HG03439 (cell line): ENCODE results near the gene TAC4.

Experiments used
- ATAC-seq: cut with Tn5 transposase; IDR thresholded peaks from one replicate; pipeline ENCODE4 v1.9.1; 2021; ENCODE audit warnings: mild to moderate bottlenecking, moderate library complexity; ENCODE audit not compliant: unreplicated experiment

Gene TAC4

DNA sequence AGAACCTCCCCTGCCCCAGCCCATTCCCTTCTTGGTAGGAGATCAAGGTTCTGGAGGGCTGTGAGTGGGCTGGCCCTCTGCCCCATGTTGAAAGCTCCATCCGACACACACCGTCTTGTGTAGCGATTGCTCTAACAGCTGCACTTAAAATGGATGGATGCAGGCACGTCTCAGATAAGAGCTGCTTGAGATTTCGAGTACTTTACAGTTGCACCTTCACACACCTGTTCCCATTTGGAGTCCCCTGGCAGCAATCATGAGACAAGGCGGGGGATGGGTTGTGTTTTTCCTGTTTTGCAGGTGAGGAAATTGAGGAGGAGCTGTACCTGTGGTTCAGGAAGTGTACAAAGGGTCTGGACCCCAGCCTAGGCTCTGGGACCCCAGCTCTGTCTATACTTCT, 25.6 kb upstream of the TAC4 start:
- ATAC-seq = no peak

DNA sequence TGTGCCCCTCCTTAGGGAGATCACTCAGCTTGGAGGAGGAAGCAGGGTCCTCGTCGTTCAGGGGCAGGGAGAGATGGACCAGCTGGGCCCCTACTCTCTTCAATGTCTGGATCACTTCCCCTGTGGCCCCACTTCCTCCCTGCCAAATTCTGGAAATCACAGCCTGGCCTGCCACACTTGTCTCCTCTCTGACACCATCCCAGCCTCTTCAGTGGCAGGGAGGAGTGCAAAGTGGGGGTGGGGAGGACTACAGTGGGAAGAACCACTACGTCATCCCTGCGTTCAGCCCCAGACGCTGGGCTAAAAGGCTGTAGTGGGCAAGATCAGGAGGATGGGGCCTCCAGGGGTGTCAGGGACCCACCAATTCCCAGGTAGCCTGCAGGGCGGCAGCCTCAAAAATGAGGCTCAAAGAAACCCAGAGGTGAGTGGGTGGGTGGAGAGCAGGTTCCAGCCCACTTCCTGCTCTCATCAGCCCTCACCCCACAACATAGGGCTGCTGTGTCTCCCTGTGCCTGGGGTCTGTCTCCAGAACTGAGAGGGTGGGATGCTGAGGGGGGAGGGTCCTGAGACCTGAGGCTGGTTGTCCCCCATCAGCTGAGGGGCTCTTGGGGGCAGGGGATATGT, 25.0 kb upstream of the TAC4 start:
- ATAC-seq = no peak

DNA sequence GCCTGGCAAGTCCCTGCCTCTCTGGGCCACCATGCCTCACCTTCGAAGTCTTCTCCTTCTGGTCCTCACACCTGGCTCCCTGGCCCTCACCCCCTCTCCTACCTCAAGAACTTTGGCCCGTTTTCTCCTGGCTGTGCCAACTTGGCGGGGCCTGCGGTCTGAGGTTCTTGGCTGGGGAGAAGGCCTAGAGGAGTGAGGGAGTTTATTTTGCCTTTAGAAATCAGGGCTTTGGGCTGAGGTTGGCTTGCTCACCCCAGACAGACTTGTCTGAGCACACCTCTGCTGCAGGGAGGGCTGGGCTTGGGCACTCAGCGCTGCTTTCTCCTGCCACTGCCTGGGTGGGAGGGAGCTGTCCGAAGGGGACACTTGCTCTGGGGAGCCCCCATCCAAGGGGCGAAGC, 23.3 kb upstream of the TAC4 start:
- no peak for ATAC-seq

DNA sequence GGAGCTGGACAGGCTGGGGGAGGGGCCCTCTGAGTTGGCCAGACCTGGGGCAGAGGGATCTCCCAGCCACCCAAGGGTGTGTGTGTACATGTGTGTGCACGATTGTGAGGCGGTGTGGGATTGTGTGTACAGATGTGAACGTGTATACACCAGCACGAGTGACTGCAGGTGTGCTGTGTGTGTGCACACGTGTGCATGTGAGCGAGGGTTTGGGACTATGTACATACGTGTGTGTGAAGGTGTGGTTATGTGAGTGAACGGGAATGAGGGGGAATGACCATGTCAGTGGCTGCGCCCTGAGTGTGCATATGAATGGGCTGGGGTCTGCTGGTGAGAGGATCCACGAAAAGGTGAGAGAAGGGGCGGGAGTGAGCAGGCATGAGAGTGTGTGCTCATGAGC, 22.4 kb upstream of the TAC4 start:
- no peak for ATAC-seq

DNA sequence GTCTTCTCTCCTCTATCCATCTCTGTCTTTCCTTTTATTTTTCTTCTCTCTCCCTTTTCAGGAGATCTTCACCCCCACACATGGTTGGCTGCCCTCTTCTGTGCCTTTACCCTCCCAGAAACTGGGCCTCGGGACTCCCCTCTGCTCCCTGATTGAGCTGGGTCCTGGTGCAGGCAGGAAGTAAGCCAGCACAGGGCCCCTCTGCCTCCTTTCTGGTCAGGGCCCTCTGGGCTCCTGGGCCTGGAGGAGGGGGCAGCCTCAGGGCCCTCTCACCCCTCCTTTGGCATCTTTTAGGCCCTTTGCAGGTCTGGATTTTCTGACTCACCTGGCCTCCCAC, 21.1 kb upstream of the TAC4 start:
- ATAC-seq = no peak

DNA sequence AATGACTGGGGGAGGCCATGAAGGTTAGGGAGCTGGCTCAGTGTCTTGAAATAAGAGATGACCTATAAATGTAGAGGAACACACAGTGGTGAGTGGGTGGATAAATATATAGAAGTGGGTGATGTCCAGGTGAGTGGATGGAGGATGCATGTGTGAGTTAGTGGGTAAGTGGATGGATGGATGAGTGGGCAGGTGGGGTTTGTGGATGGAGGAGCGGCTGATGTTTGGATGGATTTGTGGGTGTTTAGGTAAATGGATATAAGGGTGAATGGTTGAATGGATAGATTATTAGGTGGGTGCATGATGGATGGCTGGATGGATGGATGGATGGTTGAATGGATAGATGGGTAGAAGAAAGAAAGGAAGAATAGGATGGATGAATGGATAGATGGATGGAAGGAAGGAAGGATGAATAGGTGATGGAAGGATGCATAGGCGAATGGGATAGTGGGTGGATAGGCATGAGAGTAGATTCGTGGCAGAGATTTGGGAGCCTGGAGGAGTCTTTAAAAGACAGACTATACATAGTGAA, 19.1 kb upstream of the TAC4 start:
- ATAC-seq = no peak

DNA sequence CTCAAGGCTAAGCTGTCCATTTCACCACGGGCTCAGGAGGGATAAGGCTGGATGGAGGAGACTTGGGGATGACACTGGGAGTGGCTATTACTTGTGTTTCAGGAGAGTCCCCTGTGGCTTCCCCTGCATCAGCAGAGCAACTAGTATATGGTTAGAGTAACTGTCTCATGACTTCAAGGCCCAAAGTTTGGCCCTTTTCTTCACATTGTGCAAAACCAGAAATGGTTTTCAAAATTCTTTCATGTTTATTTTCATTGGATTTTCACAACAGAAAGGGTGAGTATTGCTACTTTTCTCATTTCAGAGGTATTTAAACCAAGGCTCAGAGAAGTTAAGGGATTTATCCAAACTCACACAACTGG, 18.1 kb upstream of the TAC4 start:
- no peak for ATAC-seq

DNA sequence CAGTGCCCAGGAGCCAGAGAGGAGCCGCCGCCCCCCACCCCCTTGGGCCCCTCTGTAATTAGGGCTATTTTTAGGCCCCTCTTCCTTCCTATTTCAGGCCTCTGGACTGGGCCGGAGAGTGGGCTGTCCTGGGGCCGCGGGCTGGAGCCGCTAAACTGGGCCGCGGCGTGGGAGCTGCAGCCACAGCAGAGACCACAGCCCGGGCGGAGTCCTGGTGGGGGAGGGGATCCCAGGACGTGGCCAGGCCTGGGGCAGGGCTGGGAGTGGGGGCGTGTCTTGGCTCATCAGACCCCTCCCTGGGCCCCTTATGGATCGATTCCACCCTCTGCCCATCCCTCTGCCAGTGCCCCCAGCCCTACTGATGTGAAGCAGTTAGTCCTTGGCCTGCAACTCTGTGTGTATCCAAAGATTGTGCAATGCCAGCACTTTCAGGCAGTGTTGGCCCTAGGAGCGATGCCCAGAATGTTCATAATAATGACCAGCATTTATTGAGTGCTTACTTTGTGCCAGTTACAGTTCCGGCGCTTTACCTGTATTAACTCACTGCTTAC, 15.0 kb upstream of the TAC4 start:
- no peak for ATAC-seq

DNA sequence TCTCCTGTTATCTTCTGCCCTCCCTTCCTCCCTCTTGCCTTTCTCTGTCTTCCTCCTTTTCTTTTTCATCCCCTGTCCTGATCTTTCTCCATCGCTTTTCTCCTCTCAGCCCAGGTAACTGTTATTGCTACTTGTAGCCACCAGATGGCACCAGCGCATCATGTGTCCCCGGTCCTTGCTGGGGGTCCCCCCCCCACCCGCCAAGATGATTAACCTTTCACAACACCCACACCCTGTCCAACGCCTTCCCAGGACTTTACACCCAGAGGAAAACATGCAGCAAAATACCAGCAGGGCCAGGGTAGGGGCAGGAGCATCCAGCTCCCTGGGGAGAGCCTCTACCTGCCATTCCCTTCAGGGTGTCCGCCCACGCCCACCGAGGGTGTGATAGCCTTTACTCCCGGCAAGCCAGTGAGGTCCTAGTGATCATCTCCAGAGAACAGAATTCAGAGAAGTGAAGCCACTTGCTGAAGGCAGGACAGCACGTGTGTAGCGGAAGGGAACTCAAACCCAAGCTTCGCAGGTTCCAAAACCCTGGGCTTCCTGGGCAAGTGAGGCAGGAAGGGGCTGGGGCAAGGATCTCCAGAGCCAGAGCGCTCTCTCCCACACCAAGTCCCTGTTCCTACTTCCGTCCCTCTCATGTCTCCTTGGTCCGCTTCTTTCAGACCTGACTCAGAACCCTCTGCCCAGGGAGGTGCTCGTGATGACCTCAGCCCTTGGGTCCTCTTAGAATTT, 13.4 kb upstream of the TAC4 start:
- ATAC-seq = no peak

DNA sequence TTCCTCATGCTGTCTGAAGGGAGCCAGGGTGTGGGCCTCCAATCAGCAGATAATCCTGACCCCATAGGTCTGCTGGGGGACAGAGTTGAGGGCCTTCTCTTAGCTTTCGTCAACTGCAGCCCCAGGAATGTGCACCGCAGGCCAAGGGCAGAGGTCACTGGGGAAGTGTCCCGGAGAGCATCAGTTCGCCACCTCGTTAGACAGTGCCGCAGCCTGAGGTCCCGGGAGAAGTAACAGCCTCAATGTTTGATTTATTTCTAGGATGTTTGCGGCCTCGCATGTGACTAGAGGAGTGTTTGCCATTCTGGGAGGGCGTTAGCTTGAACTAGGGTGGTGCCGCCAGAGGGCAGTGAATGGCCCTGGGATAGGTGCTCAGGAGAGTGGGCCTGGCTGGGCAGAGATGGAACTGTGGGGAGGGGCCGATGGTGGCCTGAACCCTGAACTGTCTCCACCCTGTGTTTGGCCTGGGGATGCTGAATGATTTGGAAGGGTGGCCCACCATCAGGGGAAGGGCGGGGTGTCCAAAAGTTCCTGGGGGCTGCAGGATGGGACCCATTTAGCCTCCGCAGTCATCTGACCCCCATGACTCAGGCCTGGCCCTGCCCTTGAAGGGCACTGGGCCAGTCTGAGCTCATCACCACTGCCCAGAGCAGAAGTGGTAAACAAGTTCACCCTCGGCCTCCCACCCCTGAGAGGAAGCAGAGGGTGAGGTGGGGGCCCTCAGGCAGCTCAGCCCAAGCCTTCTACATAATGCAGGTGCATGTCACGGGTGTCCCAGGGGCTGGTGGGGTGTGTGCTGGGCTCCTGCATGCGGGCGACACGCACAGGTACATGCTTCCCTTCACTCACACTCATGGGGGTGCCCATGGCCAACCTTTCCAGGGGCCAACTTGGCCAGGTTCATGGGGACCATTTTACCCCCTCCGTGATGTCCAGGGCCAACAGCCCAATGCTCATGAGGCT, 12.4 kb upstream of the TAC4 start:
- ATAC-seq = no peak

DNA sequence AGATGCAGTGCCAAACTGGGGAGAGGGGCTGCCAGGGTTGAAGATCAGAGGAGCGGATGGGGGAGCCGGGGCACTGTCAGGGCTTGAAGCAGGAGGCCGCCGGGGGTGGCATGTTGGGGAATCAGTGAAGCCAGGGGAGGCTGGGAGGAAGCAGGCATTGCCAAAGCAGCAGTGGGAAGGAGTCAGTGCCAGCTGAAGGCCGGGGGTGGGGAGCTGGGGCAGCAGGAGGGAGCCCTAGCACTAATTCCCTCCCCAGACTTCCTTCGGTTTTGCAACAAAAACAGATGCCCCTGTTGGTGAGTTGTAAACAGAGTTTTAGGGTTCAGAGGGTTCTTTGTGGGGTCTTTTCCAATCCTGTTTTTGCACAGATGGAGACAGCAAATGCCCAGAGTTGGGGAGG, 10.9 kb upstream of the TAC4 start:
- no peak for ATAC-seq

DNA sequence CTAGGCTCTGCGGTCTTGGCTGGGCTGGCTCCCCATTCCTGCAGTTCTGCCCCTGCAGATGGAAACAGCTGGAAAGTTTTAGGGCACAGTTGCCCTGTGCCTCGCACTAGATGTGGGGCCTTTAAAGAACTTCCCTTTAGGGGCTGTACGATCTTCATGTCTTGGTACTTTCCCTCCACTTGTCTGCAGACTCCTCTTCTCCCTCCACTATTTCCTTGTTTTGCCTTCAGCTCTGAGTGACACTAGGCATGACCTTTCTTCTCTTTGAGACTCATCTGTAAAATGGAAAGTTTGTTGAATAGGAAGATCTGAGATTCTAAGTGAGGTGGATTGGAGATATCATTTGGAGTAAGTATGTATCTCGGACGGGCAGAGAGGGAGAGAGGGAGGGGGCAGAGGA, 6.3 kb upstream of the TAC4 start:
- ATAC-seq = no peak

DNA sequence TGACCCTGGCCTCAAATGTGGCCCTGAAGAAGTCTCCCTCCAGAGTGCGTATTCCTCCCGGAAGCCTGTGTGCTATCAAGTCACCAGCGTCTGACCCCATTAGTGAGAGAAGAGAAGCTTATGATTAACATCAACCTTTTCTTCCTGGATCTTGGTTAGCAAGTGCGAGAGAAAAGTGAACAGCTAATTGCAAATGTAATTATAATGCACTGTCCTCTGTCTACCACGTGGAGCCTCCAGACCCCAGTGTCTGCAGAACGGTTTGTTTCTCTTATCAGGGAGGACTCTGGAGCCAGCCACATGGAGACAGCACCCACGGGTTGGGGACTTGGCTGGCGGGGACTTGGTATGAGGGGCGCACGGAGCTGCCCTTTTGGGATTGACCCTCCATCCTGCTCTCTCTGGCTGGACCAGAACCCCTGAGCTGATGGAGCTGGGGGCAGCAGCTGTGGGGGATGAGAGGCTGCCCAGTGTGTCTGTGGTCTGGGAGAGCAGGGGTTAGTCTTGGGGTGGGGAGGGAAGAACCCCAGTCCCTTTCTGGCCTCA, 5.7 kb upstream of the TAC4 start:
- ATAC-seq = no peak

DNA sequence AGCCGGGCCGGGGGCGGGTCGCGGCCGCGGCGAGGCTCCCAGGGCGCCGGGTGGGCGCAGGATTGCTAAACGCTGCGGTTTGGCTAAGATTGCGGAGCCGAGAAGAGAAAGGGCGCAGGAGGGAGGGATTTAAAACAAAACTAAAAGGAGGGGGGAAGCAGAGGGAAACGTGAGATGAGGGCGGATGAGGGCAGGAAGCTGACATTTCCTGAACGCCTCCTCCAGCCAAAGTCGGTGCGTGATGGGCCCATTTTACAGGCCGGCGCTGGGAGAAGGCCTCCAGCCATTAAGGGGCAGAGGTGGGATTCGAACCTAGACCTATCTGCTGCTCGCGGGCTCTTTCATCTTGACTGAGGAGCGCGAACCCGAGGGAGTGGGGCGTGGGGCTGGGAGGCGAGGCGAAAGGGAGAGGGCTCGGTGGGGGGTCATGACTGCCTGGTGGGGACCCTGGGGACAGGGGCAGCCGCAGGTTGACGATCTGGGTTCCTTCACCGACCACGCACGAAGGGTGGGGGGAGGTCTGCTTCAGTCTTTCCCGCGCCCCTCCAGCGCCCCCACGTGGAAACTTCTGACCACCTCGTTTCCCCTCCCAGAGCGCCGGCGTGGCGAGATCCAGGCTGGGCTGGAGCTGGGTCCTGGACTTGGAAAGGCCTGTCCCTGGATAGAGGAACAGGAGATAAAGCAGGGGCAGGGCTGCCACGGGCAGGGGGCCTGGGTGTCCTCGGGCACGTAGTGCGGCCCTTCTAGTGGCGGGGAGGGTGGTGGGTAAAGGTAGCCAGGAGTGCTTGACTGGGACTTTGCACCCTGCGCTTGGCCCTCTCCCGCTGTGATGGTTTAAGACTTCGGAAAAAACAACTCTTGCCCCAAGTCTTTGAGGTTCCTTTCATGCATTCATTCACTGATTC, 3.8 kb upstream of the TAC4 start:
- ATAC-seq = no peak

DNA sequence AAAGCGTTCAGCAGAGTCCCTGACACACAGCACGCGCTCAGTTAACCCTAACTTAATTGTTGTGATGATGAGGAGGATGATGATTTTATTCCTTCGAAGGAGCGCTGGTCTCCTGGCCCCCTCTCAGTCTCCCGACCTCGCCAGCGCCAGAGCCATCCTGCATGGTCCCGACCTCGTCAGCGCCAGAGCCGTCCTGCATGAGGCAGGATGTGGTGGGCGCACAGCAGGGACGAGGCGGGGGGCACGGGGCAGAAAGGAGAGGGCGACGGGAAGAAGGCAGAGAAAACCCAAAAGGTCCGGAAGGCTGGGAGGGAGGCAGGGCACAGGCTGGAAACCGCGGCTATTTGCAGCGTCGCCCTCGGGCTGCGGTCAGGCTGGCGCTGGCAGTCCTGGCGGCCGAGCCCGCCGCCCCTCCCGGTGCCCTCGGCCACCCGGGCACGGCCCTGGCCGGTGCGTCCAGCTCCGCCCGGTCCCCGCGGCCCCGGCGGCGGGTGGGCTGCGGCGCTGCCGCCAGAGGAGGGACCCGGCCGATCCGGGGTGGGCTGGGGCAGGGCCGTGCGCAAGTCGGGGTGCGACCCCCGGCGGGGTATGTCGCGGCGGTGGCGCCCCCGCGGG, 3.0 kb upstream of the TAC4 start:
- ATAC-seq = no peak

DNA sequence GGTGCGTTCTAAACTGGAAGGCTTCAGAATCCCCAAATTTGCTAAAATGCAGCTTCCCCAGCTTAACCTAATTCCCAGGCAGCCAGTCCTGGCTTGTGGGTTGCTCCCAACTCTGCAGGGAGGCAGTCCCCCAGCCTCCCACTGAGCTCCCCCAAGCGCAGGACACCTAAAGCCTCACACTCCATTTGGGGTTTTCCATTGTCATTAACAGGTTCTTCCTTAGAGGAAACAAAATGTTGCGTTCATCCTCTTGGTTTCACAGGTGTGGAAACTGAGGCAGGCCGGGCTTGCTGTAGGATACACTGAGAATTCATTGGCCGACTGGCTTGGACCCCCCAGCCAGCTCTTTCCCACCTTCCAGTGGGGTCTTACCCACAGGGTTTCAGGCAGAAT, 2.3 kb upstream of the TAC4 start:
- no peak for ATAC-seq

DNA sequence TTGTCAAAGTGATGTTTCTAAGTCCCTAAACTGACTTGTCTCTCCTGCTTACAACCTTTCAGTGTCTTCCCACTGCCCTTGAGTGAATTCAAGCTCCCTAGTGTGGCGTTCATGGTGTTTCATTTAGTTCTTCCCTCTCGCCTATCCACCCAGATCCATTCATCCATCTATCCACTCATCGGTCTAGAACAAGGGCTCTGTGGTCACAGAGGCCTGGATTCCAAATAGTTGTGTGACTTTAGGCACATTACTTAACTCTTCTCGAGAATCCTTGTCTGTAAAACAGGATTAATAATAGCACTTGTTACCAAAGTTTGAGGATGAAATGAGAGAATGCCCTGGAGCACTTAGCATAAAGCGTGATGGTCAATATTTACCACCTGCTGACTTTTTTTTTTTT, 870 bp upstream of the TAC4 start:
- ATAC-seq = no peak

DNA sequence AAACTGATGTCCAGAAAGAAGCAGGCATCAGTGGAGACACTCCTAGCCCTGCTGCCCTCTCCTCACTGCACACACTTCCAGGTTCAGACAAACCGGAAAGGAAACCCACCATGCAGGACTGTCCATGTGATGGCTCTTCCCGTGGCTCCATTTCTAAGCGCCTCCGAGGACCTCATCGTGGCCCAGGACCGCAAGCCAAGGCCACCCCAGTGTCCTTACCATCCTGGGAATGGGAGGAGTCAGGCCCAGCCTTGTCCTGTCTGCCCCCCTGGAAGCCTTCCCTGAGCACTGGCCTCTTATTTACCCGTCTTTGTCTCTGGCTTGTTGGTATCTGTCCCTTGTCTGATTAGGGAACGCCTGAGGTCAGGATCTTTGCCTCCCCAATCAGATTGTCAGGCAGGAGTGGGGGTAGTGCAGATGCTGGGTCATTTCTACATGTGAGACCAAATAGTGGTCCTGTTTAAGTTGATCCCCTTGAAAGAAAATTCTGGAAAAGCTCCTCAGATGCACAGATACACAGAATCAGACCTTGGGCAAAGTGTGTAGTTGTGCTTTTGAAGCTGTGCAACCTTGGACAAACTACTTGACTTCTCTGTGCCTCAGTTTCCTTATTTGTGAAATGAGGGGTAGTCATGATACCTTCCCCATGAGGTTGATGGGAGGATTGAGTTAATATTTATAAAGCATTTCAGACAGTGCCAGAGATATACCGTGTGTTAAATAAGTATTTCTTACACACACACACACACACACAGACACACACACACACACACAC, 744 bp downstream of the TAC4 start:
- ATAC-seq = no peak

DNA sequence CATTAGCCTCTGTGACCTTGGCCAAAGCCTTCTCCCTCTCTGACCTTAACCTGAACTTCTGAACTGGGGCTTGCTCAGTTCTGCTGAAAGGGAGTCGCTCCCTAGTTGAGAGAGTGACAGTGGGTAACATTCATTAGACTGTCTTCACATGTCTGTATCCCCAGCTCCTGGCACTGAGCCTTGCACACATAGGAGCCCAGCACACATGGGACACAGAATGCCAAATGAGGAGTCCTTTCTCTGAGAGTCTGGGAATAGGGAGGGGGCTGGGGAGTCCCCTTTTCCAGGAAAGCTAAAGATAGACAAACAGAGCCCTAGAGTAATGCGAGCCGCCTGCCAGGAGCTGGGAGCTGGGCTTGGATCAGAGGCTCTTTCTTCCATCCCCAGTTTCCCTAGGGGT, 2.5 kb downstream of the TAC4 start:
- no peak for ATAC-seq
